GM19025 (cell line): ENCODE results near the gene IL13RA2.

ENCODE experiments used
- ATAC-seq: cut with Tn5 transposase; IDR thresholded peaks from one replicate; pipeline ENCODE4 v1.9.1; 2021; ENCODE audit warnings: mild to moderate bottlenecking, low read depth, moderate library complexity; ENCODE audit not compliant: unreplicated experiment

IL13RA2 gene

DNA sequence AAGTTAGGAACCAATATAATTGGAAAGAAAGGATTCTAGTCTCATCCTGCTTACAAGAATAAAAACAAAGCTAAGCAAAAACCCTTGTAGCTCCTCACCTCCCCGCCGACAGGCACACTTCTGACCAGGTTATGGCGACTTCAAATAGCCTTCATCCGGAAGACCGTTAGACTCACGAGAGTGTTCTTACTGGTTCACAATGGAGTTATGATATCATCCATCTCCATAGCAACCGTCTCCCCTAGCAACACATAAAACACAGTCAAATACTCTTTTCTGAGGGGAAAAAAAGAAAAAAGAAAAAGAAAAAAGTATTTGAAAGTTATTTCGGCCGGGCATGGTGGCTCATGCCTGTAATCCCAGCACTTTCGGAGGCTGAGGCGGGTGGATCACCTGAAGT, at the start of gene IL13RA2:
TSS of gene IL13RA2 (minus strand) at position 162 of the 400 bp plus-strand sequence. CDS start 347 bp downstream, outside the sequence.
- ATAC-seq: no peak

DNA sequence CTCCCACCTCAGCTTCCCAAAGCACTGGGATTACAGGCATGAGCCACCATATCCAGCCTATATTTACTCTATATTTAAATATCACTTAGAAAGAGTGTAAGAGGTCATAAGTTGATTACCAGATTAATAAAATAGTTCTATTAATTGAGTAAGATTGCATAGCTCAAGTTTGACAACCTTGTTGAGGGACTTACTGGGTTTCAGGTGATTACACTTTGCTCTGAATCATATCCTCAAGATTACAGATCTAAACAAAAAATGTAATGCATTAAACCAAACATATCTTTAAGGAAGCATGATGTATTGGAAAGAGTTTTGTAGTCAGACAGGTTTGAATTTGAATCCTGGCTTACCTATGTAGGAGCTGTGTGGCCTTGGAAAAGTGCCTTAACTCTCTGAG, 47.9 kb upstream of the IL13RA2 start:
- ATAC-seq: no peak

DNA sequence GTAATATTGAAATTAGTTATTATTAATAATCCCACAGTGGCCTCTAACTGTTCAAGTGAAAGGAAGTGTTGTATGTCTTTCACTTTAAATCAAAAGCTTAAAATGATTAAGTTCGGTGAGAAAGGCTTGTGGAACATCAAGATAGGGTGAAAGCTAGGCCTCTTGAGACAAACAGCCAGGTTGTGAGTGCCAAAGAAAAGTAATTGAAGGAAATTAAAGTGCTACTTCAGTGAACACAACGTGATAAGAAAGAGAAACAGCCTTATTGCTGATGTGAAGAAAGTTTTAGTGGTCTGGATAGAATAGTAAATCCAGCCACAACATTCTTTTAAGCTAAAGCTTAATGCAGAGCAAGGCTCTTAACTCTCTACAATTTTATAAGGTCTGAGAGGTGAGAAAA, 42.6 kb upstream of the IL13RA2 start:
- no peak for ATAC-seq

- no peak for ATAC-seq
These were observed 40.9 kb upstream of the IL13RA2 start for GRCh38 chrX:115058276-115058675.

DNA sequence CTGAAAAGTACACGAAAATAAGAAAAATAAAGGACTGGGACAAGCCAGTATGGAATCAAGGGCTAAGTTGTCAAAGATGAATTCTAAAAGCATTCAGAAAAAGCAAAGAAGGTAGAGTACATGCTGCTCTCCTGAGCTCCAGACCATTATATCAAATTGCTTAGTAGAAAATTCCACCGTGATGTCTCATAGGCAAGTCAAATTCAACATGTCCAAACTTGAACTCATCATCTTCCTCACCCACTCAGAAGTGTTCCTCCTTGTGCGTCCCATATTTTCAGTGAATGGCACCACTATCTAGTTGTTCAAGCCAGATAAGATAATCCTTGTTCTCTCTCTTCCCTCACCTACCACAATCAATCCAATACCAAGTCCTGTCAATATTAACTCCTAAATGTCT, 37.5 kb upstream of the IL13RA2 start:
- ATAC-seq: no peak

- ATAC-seq: no peak
These were observed 35.8 kb upstream of the IL13RA2 start for GRCh38 chrX:115053223-115053622.

GRCh38 chrX:115047715-115048114, 30.3 kb upstream of the IL13RA2 start:
- ATAC-seq: no peak

GRCh38 chrX:115047181-115047580, 29.8 kb upstream of the IL13RA2 start:
- no peak for ATAC-seq

DNA sequence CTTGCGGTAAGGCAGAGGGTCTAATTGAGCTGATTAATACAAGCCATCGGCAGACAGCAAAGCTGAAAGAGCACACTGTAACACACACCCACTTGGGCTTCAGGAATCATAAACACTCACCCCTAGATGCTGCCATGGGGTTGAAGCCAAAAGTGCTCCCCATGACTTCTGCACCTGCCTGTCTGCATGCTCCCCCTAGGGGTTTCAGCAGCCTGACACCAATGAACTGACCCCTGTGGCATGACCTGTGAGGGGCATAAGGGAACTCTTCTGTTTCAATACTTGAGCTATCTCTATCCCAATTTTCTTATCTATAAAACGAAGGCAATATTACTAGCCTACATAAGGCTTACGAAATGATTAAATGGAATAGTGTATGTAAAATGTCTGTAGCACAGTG, 23.0 kb upstream of the IL13RA2 start:
- no peak for ATAC-seq

GRCh38 chrX:115038406-115038805, 21.0 kb upstream of the IL13RA2 start:
- no peak for ATAC-seq

GRCh38 chrX:115036029-115036428, 18.6 kb upstream of the IL13RA2 start:
- ATAC-seq: no peak

DNA sequence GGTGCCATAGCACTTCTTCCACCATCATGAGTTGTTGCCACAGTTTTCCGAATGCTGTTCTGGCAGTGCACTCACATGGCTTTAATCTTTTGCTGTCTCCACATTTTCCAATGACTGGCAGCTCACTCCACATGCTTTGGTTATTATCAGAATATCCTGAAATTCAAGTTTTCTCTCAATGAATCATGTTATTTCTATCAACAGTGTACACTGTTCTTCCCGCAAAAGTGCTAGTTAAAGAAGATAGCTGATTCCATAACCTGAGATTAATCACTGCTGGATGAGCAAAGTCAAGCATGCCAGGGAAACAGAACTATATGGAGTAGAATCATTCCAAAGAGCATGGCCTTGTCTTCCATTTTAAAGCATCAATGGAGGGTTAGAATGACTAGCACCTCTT, 14.6 kb upstream of the IL13RA2 start:
- no peak for ATAC-seq

DNA sequence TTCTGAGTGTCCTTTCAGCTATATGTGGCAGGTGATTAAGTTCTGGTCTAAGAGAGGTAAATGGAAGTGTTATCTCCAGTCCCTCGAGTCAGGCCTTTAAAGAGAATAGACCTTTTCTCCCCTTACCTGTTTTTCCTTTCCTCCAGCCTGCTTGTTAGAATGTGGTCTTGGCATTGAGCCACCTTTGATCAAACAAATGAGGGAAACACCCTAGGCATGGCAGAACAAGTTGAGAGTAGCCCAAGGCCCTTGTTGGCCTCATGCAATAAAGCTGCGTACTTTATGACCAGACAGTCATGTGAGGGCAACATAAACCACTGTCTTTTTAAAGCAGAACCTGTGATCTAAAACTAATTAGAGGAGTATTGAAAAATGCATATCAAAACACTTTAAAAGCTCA, 13.2 kb upstream of the IL13RA2 start:
- no peak for ATAC-seq

- no peak for ATAC-seq
These were observed 12.6 kb upstream of the IL13RA2 start for GRCh38 chrX:115029869-115030570.

GRCh38 chrX:115029440-115029839, 12.0 kb upstream of the IL13RA2 start:
- ATAC-seq: no peak

DNA sequence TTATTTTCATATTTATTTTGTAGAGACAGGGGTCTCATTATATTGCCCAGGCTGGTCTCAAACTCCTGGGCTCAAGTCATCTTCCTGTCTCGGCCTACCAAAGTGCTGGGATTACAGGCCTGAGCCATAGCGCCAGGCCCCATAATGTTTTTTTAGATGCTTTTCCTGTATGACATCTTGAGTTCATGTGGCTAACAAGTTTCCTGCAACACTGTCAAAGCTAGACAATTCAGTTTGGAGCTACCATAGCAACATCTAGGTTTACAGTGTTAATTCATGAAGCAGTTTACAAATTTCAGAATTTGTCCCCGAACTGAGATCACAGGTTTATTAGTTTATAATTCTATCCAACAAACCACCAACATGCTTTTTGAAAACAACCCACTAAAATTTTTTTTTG, 6.4 kb upstream of the IL13RA2 start:
- ATAC-seq: no peak

DNA sequence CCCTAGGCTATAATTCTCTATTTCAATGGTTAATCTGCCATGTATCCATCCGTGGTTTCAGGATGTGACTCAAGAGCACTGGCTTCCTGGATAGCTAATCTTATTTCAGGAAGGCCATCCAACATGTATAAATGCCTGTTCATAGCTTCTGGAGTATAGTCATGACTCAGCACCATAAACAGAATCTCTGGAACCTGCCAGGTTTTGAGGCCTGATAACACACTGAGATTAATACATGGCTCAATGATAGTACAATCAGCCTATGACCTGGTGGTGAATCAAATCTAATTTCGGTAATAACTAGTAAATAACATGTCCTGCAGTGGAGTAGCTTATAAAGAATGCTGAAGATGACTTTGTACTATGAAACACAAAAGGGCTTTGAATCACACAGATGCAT, 5.7 kb upstream of the IL13RA2 start:
- ATAC-seq: no peak

DNA sequence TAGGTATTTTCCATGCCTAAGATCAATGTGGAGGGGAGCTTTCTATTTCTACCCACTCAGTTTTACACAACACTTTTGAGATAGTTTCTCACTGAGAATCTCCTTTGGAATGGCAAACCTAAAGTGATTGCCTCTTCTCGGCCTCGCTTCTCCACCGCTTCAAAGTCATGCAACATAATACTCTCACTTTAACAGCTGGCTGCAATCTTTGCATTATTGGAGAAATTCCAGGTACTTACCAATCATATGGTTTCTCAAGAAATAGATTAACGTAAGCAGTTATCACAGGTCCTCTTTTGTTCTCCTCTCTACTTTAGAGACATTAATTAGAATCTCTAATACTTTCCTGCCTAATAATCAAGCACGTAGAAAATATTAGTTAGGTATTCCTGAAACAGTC, 3.7 kb upstream of the IL13RA2 start:
- ATAC-seq: no peak

- no peak for ATAC-seq
These were observed 1.5 kb upstream of the IL13RA2 start for GRCh38 chrX:115018944-115019343.

GRCh38 chrX:115018040-115018647, 728 bp upstream of the IL13RA2 start:
- no peak for ATAC-seq

DNA sequence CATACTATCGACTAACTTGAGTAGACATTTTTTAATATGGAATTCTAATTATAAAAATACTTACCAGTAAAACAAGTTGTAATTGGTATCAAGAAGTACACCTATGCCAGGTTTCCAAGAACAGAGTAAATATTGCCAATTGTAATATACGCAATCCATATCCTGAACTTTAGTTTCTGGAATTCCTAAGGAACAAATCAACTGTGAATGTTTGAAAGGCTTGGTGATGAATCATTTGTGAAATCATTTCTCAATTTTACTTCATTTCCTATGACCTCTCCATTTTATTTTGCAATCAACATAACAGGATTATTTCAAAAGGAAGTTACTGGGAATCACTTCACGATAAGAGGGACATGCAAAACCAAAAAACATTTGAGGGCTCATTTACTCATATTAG, 3.7 kb downstream of the IL13RA2 start:
- no peak for ATAC-seq

DNA sequence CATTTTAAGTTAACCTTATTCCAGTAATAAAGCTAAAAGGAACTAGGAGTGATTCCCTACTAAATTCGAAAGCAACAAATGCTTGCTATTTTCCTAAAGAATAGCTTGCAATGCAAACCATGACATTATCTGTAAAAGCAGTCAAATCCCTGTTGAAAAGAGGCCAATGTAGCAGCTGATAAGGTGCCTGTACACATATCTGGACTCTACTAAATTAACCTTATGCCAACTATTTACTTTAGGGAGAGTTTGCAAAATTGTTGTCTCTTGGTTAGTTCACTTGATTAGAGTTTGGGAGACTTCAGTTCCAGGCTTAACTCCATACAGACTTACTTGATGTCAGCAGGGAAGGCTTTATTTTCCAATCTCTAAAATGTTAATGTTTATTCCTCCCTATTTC, 6.0 kb downstream of the IL13RA2 start:
- no peak for ATAC-seq
